ENCODE results near the gene TSPAN6.

DNA sequence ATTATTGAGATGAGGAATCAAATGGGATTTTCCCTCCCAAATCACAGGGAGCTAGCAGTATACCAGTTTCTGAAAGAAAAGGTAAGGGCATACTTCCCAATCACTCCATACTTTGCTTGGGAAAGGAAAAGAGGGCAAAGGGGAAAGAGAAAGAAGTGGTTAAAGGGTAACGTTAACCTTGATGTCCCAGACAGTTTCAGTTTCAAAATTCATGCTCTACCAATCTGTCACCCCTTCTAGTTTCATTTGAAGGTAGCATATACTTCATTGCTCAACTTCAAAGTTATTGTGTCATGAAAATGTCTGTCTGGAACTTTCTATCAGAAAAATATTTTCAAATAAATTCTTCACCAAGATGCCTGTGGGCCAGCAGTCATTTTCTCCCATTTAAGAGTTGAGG, 35.8 kb downstream of the TSPAN6 start:
- TF ChIP-seq FOXJ3 (CRISPR knock-in tag; IDR thresholded peaks at IDR 0.05) (no peak), TCF7L2 (IDR thresholded peaks at IDR 0.05; ENCODE audit: low read depth, low read length) (no peak), POLR2A (conservative IDR thresholded peaks at IDR 0.05) (no peak), BCL6 (CRISPR knock-in tag; IDR thresholded peaks at IDR 0.05) (no peak), SAFB2 (IDR thresholded peaks at IDR 0.05; ENCODE audit: borderline replicate concordance, low read depth, low read length, severe bottlenecking) (no peak), ZNF324 (CRISPR knock-in tag; IDR thresholded peaks at IDR 0.05) (no peak), KHSRP (IDR thresholded peaks at IDR 0.05) (no peak)
- TF ChIP-seq, protein P1, sequence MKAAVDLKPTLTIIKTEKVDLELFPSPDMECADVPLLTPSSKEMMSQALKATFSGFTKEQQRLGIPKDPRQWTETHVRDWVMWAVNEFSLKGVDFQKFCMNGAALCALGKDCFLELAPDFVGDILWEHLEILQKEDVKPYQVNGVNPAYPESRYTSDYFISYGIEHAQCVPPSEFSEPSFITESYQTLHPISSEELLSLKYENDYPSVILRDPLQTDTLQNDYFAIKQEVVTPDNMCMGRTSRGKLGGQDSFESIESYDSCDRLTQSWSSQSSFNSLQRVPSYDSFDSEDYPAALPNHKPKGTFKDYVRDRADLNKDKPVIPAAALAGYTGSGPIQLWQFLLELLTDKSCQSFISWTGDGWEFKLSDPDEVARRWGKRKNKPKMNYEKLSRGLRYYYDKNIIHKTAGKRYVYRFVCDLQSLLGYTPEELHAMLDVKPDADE (conservative IDR thresholded peaks at IDR 0.05; ENCODE audit: control insufficient read depth, low read depth, low read length), result no peak
- TF ChIP-seq, protein P2, sequence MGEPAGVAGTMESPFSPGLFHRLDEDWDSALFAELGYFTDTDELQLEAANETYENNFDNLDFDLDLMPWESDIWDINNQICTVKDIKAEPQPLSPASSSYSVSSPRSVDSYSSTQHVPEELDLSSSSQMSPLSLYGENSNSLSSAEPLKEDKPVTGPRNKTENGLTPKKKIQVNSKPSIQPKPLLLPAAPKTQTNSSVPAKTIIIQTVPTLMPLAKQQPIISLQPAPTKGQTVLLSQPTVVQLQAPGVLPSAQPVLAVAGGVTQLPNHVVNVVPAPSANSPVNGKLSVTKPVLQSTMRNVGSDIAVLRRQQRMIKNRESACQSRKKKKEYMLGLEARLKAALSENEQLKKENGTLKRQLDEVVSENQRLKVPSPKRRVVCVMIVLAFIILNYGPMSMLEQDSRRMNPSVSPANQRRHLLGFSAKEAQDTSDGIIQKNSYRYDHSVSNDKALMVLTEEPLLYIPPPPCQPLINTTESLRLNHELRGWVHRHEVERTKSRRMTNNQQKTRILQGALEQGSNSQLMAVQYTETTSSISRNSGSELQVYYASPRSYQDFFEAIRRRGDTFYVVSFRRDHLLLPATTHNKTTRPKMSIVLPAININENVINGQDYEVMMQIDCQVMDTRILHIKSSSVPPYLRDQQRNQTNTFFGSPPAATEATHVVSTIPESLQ (CRISPR knock-in tag; IDR thresholded peaks at IDR 0.05), result no peak
- TF ChIP-seq, protein P3, sequence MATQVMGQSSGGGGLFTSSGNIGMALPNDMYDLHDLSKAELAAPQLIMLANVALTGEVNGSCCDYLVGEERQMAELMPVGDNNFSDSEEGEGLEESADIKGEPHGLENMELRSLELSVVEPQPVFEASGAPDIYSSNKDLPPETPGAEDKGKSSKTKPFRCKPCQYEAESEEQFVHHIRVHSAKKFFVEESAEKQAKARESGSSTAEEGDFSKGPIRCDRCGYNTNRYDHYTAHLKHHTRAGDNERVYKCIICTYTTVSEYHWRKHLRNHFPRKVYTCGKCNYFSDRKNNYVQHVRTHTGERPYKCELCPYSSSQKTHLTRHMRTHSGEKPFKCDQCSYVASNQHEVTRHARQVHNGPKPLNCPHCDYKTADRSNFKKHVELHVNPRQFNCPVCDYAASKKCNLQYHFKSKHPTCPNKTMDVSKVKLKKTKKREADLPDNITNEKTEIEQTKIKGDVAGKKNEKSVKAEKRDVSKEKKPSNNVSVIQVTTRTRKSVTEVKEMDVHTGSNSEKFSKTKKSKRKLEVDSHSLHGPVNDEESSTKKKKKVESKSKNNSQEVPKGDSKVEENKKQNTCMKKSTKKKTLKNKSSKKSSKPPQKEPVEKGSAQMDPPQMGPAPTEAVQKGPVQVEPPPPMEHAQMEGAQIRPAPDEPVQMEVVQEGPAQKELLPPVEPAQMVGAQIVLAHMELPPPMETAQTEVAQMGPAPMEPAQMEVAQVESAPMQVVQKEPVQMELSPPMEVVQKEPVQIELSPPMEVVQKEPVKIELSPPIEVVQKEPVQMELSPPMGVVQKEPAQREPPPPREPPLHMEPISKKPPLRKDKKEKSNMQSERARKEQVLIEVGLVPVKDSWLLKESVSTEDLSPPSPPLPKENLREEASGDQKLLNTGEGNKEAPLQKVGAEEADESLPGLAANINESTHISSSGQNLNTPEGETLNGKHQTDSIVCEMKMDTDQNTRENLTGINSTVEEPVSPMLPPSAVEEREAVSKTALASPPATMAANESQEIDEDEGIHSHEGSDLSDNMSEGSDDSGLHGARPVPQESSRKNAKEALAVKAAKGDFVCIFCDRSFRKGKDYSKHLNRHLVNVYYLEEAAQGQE (IDR thresholded peaks at IDR 0.05; ENCODE audit: borderline replicate concordance), result no peak
- TF ChIP-seq, protein P3 (CRISPR knock-in tag; IDR thresholded peaks at IDR 0.05; ENCODE audit: low read depth), result no peak
- TF ChIP-seq, protein P4, sequence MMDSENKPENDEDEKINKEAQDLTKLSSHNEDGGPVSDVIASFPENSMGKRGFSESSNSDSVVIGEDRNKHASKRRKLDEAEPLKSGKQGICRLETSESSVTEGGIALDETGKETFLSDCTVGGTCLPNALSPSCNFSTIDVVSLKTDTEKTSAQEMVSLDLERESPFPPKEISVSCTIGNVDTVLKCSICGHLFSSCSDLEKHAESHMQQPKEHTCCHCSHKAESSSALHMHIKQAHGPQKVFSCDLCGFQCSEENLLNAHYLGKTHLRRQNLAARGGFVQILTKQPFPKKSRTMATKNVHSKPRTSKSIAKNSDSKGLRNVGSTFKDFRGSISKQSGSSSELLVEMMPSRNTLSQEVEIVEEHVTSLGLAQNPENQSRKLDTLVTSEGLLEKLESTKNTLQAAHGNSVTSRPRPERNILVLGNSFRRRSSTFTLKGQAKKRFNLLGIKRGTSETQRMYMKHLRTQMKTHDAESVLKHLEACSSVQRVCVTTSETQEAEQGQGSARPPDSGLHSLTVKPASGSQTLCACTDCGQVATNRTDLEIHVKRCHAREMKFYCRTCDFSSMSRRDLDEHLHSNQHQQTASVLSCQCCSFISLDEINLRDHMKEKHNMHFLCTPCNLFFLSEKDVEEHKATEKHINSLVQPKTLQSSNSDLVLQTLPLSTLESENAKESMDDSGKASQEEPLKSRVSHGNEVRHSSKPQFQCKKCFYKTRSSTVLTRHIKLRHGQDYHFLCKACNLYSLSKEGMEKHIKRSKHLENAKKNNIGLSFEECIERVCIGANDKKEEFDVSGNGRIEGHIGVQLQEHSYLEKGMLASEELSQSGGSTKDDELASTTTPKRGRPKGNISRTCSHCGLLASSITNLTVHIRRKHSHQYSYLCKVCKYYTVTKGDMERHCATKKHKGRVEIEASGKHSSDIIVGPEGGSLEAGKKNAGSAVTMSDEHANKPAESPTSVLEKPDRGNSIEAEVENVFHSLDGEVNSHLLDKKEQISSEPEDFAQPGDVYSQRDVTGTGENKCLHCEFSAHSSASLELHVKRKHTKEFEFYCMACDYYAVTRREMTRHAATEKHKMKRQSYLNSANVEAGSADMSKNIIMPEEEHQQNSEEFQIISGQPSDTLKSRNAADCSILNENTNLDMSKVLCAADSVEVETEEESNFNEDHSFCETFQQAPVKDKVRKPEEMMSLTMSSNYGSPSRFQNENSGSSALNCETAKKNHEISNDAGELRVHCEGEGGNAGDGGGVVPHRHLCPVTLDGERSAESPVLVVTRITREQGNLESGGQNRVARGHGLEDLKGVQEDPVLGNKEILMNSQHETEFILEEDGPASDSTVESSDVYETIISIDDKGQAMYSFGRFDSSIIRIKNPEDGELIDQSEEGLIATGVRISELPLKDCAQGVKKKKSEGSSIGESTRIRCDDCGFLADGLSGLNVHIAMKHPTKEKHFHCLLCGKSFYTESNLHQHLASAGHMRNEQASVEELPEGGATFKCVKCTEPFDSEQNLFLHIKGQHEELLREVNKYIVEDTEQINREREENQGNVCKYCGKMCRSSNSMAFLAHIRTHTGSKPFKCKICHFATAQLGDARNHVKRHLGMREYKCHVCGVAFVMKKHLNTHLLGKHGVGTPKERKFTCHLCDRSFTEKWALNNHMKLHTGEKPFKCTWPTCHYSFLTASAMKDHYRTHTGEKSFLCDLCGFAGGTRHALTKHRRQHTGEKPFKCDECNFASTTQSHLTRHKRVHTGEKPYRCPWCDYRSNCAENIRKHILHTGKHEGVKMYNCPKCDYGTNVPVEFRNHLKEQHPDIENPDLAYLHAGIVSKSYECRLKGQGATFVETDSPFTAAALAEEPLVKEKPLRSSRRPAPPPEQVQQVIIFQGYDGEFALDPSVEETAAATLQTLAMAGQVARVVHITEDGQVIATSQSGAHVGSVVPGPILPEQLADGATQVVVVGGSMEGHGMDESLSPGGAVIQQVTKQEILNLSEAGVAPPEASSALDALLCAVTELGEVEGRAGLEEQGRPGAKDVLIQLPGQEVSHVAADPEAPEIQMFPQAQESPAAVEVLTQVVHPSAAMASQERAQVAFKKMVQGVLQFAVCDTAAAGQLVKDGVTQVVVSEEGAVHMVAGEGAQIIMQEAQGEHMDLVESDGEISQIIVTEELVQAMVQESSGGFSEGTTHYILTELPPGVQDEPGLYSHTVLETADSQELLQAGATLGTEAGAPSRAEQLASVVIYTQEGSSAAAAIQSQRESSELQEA (IDR thresholded peaks at IDR 0.05; ENCODE audit: low read depth), result no peak
